ENCODE measurements around the gene CDH4.
"Not testable (repeated sequence)": the region's sequence is repeated elsewhere in the genome, so short reads cannot be mapped to it uniquely, and the experiment has no call there.

CDH4 gene

GRCh38 chr20:61419010-61419409 is 166.9 kb downstream of the CDH4 start:
- DNase-seq (ENCODE audit: low spot score): no peak

GRCh38 chr20:61419501-61419900 is 167.4 kb downstream of the CDH4 start:
- no peak for DNase-seq (ENCODE audit: low spot score)

- no peak for DNase-seq (ENCODE audit: low spot score)
These were observed 168.0 kb downstream of the CDH4 start for GRCh38 chr20:61420056-61420455.

- no peak for DNase-seq (ENCODE audit: low spot score)
These were observed 168.7 kb downstream of the CDH4 start for GRCh38 chr20:61420781-61421180.

GRCh38 chr20:61422636-61423425 is 170.8 kb downstream of the CDH4 start:
- no peak for DNase-seq (ENCODE audit: low spot score)

- DNase-seq (ENCODE audit: low spot score): no peak
These were observed 172.1 kb downstream of the CDH4 start for GRCh38 chr20:61424011-61424627.

GRCh38 chr20:61424628-61425420 is 172.8 kb downstream of the CDH4 start:
- DNase-seq (ENCODE audit: low spot score): no peak

- not testable (repeated sequence) for DNase-seq (ENCODE audit: low spot score)
These were observed 173.5 kb downstream of the CDH4 start for GRCh38 chr20:61425541-61425991.

GRCh38 chr20:61426352-61426751 is 174.3 kb downstream of the CDH4 start:
- no peak for DNase-seq (ENCODE audit: low spot score)

- DNase-seq (ENCODE audit: low spot score): no peak
These were observed 177.6 kb downstream of the CDH4 start for GRCh38 chr20:61429458-61430227.

GRCh38 chr20:61430228-61430624 is 178.2 kb downstream of the CDH4 start:
- DNase-seq (ENCODE audit: low spot score): no peak

GRCh38 chr20:61433176-61433575 is 181.1 kb downstream of the CDH4 start:
- DNase-seq (ENCODE audit: low spot score): no peak

- DNase-seq (ENCODE audit: low spot score): no peak
These were observed 181.8 kb downstream of the CDH4 start for GRCh38 chr20:61433816-61434215.

GRCh38 chr20:61434341-61434781 is 182.3 kb downstream of the CDH4 start:
- no peak for DNase-seq (ENCODE audit: low spot score)

GRCh38 chr20:61435184-61435822 is 183.2 kb downstream of the CDH4 start:
- no peak for DNase-seq (ENCODE audit: low spot score)

- no peak for DNase-seq (ENCODE audit: low spot score)
These were observed 183.8 kb downstream of the CDH4 start for GRCh38 chr20:61435823-61436220.

GRCh38 chr20:61436283-61436666 is 184.2 kb downstream of the CDH4 start:
- DNase-seq (ENCODE audit: low spot score): no peak

- DNase-seq (ENCODE audit: low spot score): peak; percentile 43
These were observed 184.7 kb downstream of the CDH4 start for GRCh38 chr20:61436667-61437279.

GRCh38 chr20:61437280-61438206 is 185.5 kb downstream of the CDH4 start:
- peak; percentile 20 for DNase-seq (ENCODE audit: low spot score)

GRCh38 chr20:61438285-61438684 is 186.2 kb downstream of the CDH4 start:
- no peak for DNase-seq (ENCODE audit: low spot score)
